ENCODE data around the gene ANKS3. TPM values are rescaled to one million over a fixed set of nuclear protein-coding genes. Genes with fewer than 3 reads are reported as not detected.

Gene ANKS3
- total RNA-seq, 1 experiment from 2014 or later, result 25.5 TPM

- Histone ChIP-seq H3K9ac (ENCODE audit: low read length) (no peak overlapping the region), H2AFZ (ENCODE audit: low read depth, low read length, poor library complexity, severe bottlenecking) (no peak overlapping the region), H3K9me3 (ENCODE audit: control insufficient read depth in 1 of 2, insufficient read depth in 1 of 2, low read depth in 1 of 2, low read length in 2 of 2) (no peaks in the 10 kb centered on the region), H3K4me1 (ENCODE audit: control insufficient read depth in 1 of 2, insufficient read depth in 2 of 2, low read length in 2 of 2) (peaks cover 12 to 19% of the 10 kb centered on the region in 2 experiments), H3K9me2 (ENCODE audit: insufficient read depth) (no peaks in the 10 kb centered on the region), H3K4me2 (ENCODE audit: low read length) (no peak overlapping the region), H3K4me3 (replicated peaks in 1 of 2; ENCODE audit: low read depth in 1 of 2, low read length in 2 of 2) (no peak overlapping the region), H3K79me2 (ENCODE audit: insufficient read depth, low read length) (peaks cover 21% of the 10 kb centered on the region; the same call in 1 of the 2 replicates), H3K27me3 (ENCODE audit: insufficient read depth, low read length) (no peaks in the 10 kb centered on the region), H3K36me3 (ENCODE audit: control insufficient read depth in 1 of 2, insufficient read depth in 2 of 2, low read length in 2 of 2) (peaks cover 15 to 31% of the 10 kb centered on the region in 2 experiments; a peak in 3 of 4 replicates), H3K27ac (ENCODE audit: low read depth, low read length) (no peak overlapping the region), H4K20me1 (ENCODE audit: insufficient read depth) (no peaks in the 10 kb centered on the region)
- CTCF ChIA-PET, result no interaction called here
- DNase-seq (ENCODE audit: low read depth, low spot score), result no peak
- TF ChIP-seq JUND (IDR thresholded peaks at IDR 0.05), result no peak
- TF ChIP-seq MAX (IDR thresholded peaks at IDR 0.05), result no peak
- no peak for TF ChIP-seq RAD21 (IDR thresholded peaks at IDR 0.05; ENCODE audit: low read depth)
- BruUV-seq (replicated peaks), result no TSS peak
- POLR2A ChIA-PET, result no interaction called here
- RAD21 ChIA-PET (ENCODE audit: low non-redundant PET in 1 of 2, low total read pairs in 2 of 2, uncharacterized antibody in 2 of 2, unreplicated experiment in 2 of 2), result no interaction called here
- no peak for ATAC-seq
- intact Hi-C loops (cut with micrococcal nuclease), result no loop called here
These were observed 29.7 kb upstream of the ANKS3 start for GRCh38 chr16:4763791-4764190.

- Histone ChIP-seq H3K36me3 (ENCODE audit: control insufficient read depth in 1 of 2, insufficient read depth in 2 of 2, low read length in 2 of 2) (peaks cover 15 to 35% of the 10 kb centered on the region in 2 experiments; a peak in 3 of 4 replicates), H3K27ac (ENCODE audit: low read depth, low read length) (no peak overlapping the region), H3K9me2 (ENCODE audit: insufficient read depth) (no peaks in the 10 kb centered on the region), H3K9me3 (ENCODE audit: control insufficient read depth in 1 of 2, insufficient read depth in 1 of 2, low read depth in 1 of 2, low read length in 2 of 2) (no peaks in the 10 kb centered on the region), H3K9ac (ENCODE audit: low read length) (no peak overlapping the region), H3K27me3 (ENCODE audit: insufficient read depth, low read length) (no peaks in the 10 kb centered on the region), H2AFZ (ENCODE audit: low read depth, low read length, poor library complexity, severe bottlenecking) (no peak overlapping the region), H3K79me2 (ENCODE audit: insufficient read depth, low read length) (peaks cover 21% of the 10 kb centered on the region; the same call in 1 of the 2 replicates), H3K4me3 (replicated peaks in 1 of 2; ENCODE audit: low read depth in 1 of 2, low read length in 2 of 2) (no peak overlapping the region), H3K4me2 (ENCODE audit: low read length) (no peak overlapping the region), H3K4me1 (ENCODE audit: control insufficient read depth in 1 of 2, insufficient read depth in 2 of 2, low read length in 2 of 2) (peaks cover 5 to 7% of the 10 kb centered on the region in 2 experiments), H4K20me1 (ENCODE audit: insufficient read depth) (no peaks in the 10 kb centered on the region)
- intact Hi-C loops (cut with micrococcal nuclease), result no loop called here
- ChIA-PET RAD21 (ENCODE audit: low non-redundant PET in 1 of 2, low total read pairs in 2 of 2, uncharacterized antibody in 2 of 2, unreplicated experiment in 2 of 2) (no interaction called here), POLR2A (no interaction called here), CTCF (no interaction called here)
- no peak for DNase-seq (ENCODE audit: low read depth, low spot score)
- TF ChIP-seq MAX (IDR thresholded peaks at IDR 0.05) (no peak), ZBTB33 (IDR thresholded peaks at IDR 0.05; ENCODE audit: extremely low read depth, insufficient replicate concordance, low read length) (no peak), REST (IDR thresholded peaks at IDR 0.05; ENCODE audit: low read depth) (no peak), CEBPB (IDR thresholded peaks at IDR 0.05; ENCODE audit: low read depth) (no peak)
- ATAC-seq, result no peak
- no TSS peak for BruUV-seq (replicated peaks)
These were observed 28.1 kb upstream of the ANKS3 start for GRCh38 chr16:4762205-4762604.
